ENCODE measurements around the gene MPO. TPM values are rescaled to one million over a fixed set of nuclear protein-coding genes. Genes with fewer than 3 reads are reported as not detected.

Gene MPO
- total and polyA plus RNA-seq, 2 experiments from 2014 or later: not detected

- H2AFZ ChIP-seq: no peak overlapping the region
- no peaks in the 10 kb centered on the region for H3K9me3 ChIP-seq (ENCODE audit: low read depth)
- H3K4me2 ChIP-seq (ENCODE audit: unreplicated experiment): no peak overlapping the region
- no peaks in the 10 kb centered on the region for H3K9me2 ChIP-seq (ENCODE audit: insufficient read depth)
- in situ Hi-C loops (cut with MboI): no loop called here
- no peaks in the 10 kb centered on the region for H3K79me2 ChIP-seq (ENCODE audit: insufficient read depth)
- H3K4me1 ChIP-seq (ENCODE audit: insufficient read depth): no peaks in the 10 kb centered on the region
- WGBS, 2 experiments (ENCODE audit: low coverage in 1 of 2, low lambda C conversion rate in 2 of 2, missing lambda C conversion rate in 2 of 2): 83 to 86% methylated on average over 12 of the region's 12 CpGs
- no peak overlapping the region for H3K4me3 ChIP-seq
- H3K27me3 ChIP-seq (replicated peaks; ENCODE audit: insufficient read depth): peaks cover 21% of the 10 kb centered on the region
- no peaks in the 10 kb centered on the region for H4K20me1 ChIP-seq (ENCODE audit: insufficient read depth)
- H3F3A ChIP-seq (ENCODE audit: insufficient read depth): no peaks in the 10 kb centered on the region
- H3K27ac ChIP-seq: no peak overlapping the region
- no peak for TF ChIP-seq EZH2phosphoT487 (IDR thresholded peaks at IDR 0.05; ENCODE audit: insufficient read depth, low read depth)
- no peak for TF ChIP-seq EZH2 (IDR thresholded peaks at IDR 0.05; ENCODE audit: insufficient read depth, poor library complexity, severe bottlenecking)
- H3K9ac ChIP-seq: no peak overlapping the region
- no peaks in the 10 kb centered on the region for H3K36me3 ChIP-seq (ENCODE audit: low read depth)
- DNase-seq: no peak
Measured at GRCh38 chr17:58250344-58251011, 30.3 kb downstream of the MPO start.

- Histone ChIP-seq H3K27me3 (replicated peaks; ENCODE audit: insufficient read depth) (peaks cover 27% of the 10 kb centered on the region), H3K4me3 (peak overlapping the region; percentile 73)
- peak; percentile 72 for DNase-seq
Measured at GRCh38 chr17:58249270-58250133, 31.2 kb downstream of the MPO start.

GRCh38 chr17:58248955-58249269 is 31.8 kb downstream of the MPO start:
- no peaks in the 10 kb centered on the region for H3K9me3 ChIP-seq (ENCODE audit: low read depth)
- in situ Hi-C loops (cut with MboI): no loop called here
- H3K27ac ChIP-seq: no peak overlapping the region
- no peaks in the 10 kb centered on the region for H3K36me3 ChIP-seq (ENCODE audit: low read depth)
- no peak overlapping the region; the same call in 1 of the 2 replicates for H3K4me3 ChIP-seq
- no peaks in the 10 kb centered on the region for H3K4me1 ChIP-seq (ENCODE audit: insufficient read depth)
- H3K9me2 ChIP-seq (ENCODE audit: insufficient read depth): no peaks in the 10 kb centered on the region
- no peaks in the 10 kb centered on the region for H3F3A ChIP-seq (ENCODE audit: insufficient read depth)
- no peak for DNase-seq
- H3K4me2 ChIP-seq (ENCODE audit: unreplicated experiment): peak overlapping the region; percentile 84
- no peak overlapping the region for H3K9ac ChIP-seq
- 8 to 14% methylated on average over 9 to 10 of the region's 10 CpGs for WGBS, 2 experiments (ENCODE audit: low coverage in 1 of 2, low lambda C conversion rate in 2 of 2, missing lambda C conversion rate in 2 of 2)
- no peaks in the 10 kb centered on the region for H4K20me1 ChIP-seq (ENCODE audit: insufficient read depth)
- peaks cover 27% of the 10 kb centered on the region for H3K27me3 ChIP-seq (replicated peaks; ENCODE audit: insufficient read depth)
- TF ChIP-seq EZH2 (IDR thresholded peaks at IDR 0.05; ENCODE audit: insufficient read depth, poor library complexity, severe bottlenecking) (no peak), EZH2phosphoT487 (IDR thresholded peaks at IDR 0.05; ENCODE audit: insufficient read depth, low read depth) (no peak)
- H2AFZ ChIP-seq: peak overlapping the region; percentile 79
- no peaks in the 10 kb centered on the region for H3K79me2 ChIP-seq (ENCODE audit: insufficient read depth)

More at GRCh38 chr17:58249270-58250133, 31.2 kb downstream of the MPO start:
- H3K4me2 ChIP-seq (ENCODE audit: unreplicated experiment): peak overlapping the region; percentile 84
- H4K20me1 ChIP-seq (ENCODE audit: insufficient read depth): no peaks in the 10 kb centered on the region
- H3K4me1 ChIP-seq (ENCODE audit: insufficient read depth): no peaks in the 10 kb centered on the region
- no peaks in the 10 kb centered on the region for H3K79me2 ChIP-seq (ENCODE audit: insufficient read depth)
- 7% methylated on average over 34 to 54 of the region's 57 CpGs for WGBS, 2 experiments (ENCODE audit: low coverage in 1 of 2, low lambda C conversion rate in 2 of 2, missing lambda C conversion rate in 2 of 2)
- no peaks in the 10 kb centered on the region for H3K9me3 ChIP-seq (ENCODE audit: low read depth)
- no peaks in the 10 kb centered on the region for H3K36me3 ChIP-seq (ENCODE audit: low read depth)
- H3F3A ChIP-seq (ENCODE audit: insufficient read depth): no peaks in the 10 kb centered on the region
- H2AFZ ChIP-seq: peak overlapping the region; percentile 79
- no peak for TF ChIP-seq EZH2phosphoT487 (IDR thresholded peaks at IDR 0.05; ENCODE audit: insufficient read depth, low read depth)
- no peak for TF ChIP-seq EZH2 (IDR thresholded peaks at IDR 0.05; ENCODE audit: insufficient read depth, poor library complexity, severe bottlenecking)
- no peak overlapping the region for H3K27ac ChIP-seq
- in situ Hi-C loops (cut with MboI): no loop called here
- H3K9me2 ChIP-seq (ENCODE audit: insufficient read depth): no peaks in the 10 kb centered on the region
- peak overlapping the region; percentile 49 for H3K9ac ChIP-seq

GRCh38 chr17:58247511-58248363 is 33.0 kb downstream of the MPO start:
- no peak overlapping the region for H3K4me2 ChIP-seq (ENCODE audit: unreplicated experiment)
- no peak overlapping the region for H3K4me3 ChIP-seq
- no peaks in the 10 kb centered on the region for H3K36me3 ChIP-seq (ENCODE audit: low read depth)
- no peak for DNase-seq
- WGBS, 2 experiments (ENCODE audit: low coverage in 1 of 2, low lambda C conversion rate in 2 of 2, missing lambda C conversion rate in 2 of 2): 92 to 93% methylated on average over 10 of the region's 10 CpGs
- in situ Hi-C loops (cut with MboI): no loop called here
- H3F3A ChIP-seq (ENCODE audit: insufficient read depth): no peaks in the 10 kb centered on the region
- H3K27ac ChIP-seq: no peak overlapping the region
- H3K79me2 ChIP-seq (ENCODE audit: insufficient read depth): no peaks in the 10 kb centered on the region
- peaks cover 27% of the 10 kb centered on the region for H3K27me3 ChIP-seq (replicated peaks; ENCODE audit: insufficient read depth)
- no peaks in the 10 kb centered on the region for H3K9me3 ChIP-seq (ENCODE audit: low read depth)
- TF ChIP-seq EZH2phosphoT487 (IDR thresholded peaks at IDR 0.05; ENCODE audit: insufficient read depth, low read depth) (no peak), EZH2 (IDR thresholded peaks at IDR 0.05; ENCODE audit: insufficient read depth, poor library complexity, severe bottlenecking) (no peak)
- no peaks in the 10 kb centered on the region for H4K20me1 ChIP-seq (ENCODE audit: insufficient read depth)
- no peaks in the 10 kb centered on the region for H3K4me1 ChIP-seq (ENCODE audit: insufficient read depth)
- H2AFZ ChIP-seq: no peak overlapping the region
- no peak overlapping the region for H3K9ac ChIP-seq
- no peaks in the 10 kb centered on the region for H3K9me2 ChIP-seq (ENCODE audit: insufficient read depth)

Measured in GM23248 (cell line).